ENCODE results near the gene DOCK2.

The DOCK2 gene

GRCh38 chr5:169874621-169875020, 237.5 kb downstream of the DOCK2 start:
- no peak for TF ChIP-seq CTCF (IDR thresholded peaks at IDR 0.05; ENCODE audit: low read depth, low read length)
- no peak overlapping the region for H3K4me3 ChIP-seq (ENCODE audit: low read depth, low read length)

GRCh38 chr5:169875091-169875728, 238.1 kb downstream of the DOCK2 start:
- no peak for TF ChIP-seq CTCF (IDR thresholded peaks at IDR 0.05; ENCODE audit: low read depth, low read length)

GRCh38 chr5:169875731-169876130, 238.7 kb downstream of the DOCK2 start:
- H3K4me3 ChIP-seq (ENCODE audit: low read depth, low read length) = no peak overlapping the region
- no peak for TF ChIP-seq CTCF (IDR thresholded peaks at IDR 0.05; ENCODE audit: low read depth, low read length)

More at GRCh38 chr5:169875091-169875728, 238.1 kb downstream of the DOCK2 start:
- no peak overlapping the region for H3K4me3 ChIP-seq (ENCODE audit: low read depth, low read length)

- H3K4me3 ChIP-seq (ENCODE audit: low read depth, low read length) = no peak overlapping the region
- TF ChIP-seq CTCF (IDR thresholded peaks at IDR 0.05; ENCODE audit: low read depth, low read length) = no peak
Measured at GRCh38 chr5:169876386-169876785, 239.3 kb downstream of the DOCK2 start.

- TF ChIP-seq CTCF (IDR thresholded peaks at IDR 0.05; ENCODE audit: low read depth, low read length) = no peak
Measured at GRCh38 chr5:169880012-169880663, 243.1 kb downstream of the DOCK2 start.

GRCh38 chr5:169880785-169881184, 243.7 kb downstream of the DOCK2 start:
- no peak for TF ChIP-seq CTCF (IDR thresholded peaks at IDR 0.05; ENCODE audit: low read depth, low read length)
- H3K4me3 ChIP-seq (ENCODE audit: low read depth, low read length) = no peak overlapping the region

More at GRCh38 chr5:169880012-169880663, 243.1 kb downstream of the DOCK2 start:
- no peak overlapping the region for H3K4me3 ChIP-seq (ENCODE audit: low read depth, low read length)

- no peak for TF ChIP-seq CTCF (IDR thresholded peaks at IDR 0.05; ENCODE audit: low read depth, low read length)
Measured at GRCh38 chr5:169881702-169882303, 244.7 kb downstream of the DOCK2 start.

More at GRCh38 chr5:169881702-169882303, 244.7 kb downstream of the DOCK2 start:
- no peak overlapping the region for H3K4me3 ChIP-seq (ENCODE audit: low read depth, low read length)
